ENCODE data around the gene ZSCAN18.

DNA sequence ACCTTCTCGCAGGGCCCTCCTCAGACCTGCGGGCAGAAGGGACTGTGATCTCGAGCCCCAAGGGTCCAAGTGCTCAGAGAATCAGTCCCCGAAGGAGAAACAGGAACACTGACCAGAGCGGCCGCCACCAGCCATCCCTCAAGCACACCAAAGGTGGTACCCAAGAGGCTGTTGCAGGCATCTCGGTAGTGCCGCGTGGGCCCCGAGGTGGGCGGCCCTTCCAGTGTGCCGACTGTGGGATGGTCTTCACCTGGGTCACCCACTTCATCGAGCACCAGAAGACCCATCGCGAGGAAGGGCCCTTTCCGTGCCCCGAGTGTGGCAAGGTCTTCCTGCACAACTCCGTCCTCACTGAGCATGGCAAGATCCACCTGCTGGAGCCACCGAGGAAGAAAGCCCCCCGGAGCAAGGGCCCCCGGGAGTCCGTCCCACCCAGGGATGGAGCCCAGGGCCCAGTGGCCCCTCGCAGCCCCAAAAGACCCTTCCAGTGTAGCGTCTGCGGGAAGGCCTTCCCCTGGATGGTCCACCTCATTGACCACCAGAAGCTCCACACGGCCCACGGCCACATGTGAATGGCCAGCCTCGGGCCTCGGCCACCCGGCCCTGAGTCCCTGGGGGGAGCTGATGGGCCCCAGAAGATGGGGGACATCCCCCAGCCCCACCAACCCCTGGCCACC, 44.4 kb downstream of the ZSCAN18 start:
- TF ChIP-seq EP300 (conservative IDR thresholded peaks at IDR 0.05; ENCODE audit: poor library complexity, severe bottlenecking) (no peak), POLR2AphosphoS5 (IDR thresholded peaks at IDR 0.05) (no peak), MXI1 (conservative IDR thresholded peaks at IDR 0.05; ENCODE audit: poor library complexity, severe bottlenecking) (no peak), TAF1 (IDR thresholded peaks at IDR 0.05; ENCODE audit: low read depth) (no peak), EZH2 (IDR thresholded peaks at IDR 0.05; ENCODE audit: borderline replicate concordance, insufficient read depth, low read length, poor library complexity, severe bottlenecking) (no peak), RAD21 (conservative IDR thresholded peaks at IDR 0.05) (no peak), SMC3 (conservative IDR thresholded peaks at IDR 0.05; ENCODE audit: poor library complexity) (no peak)
- TF ChIP-seq, protein P1, sequence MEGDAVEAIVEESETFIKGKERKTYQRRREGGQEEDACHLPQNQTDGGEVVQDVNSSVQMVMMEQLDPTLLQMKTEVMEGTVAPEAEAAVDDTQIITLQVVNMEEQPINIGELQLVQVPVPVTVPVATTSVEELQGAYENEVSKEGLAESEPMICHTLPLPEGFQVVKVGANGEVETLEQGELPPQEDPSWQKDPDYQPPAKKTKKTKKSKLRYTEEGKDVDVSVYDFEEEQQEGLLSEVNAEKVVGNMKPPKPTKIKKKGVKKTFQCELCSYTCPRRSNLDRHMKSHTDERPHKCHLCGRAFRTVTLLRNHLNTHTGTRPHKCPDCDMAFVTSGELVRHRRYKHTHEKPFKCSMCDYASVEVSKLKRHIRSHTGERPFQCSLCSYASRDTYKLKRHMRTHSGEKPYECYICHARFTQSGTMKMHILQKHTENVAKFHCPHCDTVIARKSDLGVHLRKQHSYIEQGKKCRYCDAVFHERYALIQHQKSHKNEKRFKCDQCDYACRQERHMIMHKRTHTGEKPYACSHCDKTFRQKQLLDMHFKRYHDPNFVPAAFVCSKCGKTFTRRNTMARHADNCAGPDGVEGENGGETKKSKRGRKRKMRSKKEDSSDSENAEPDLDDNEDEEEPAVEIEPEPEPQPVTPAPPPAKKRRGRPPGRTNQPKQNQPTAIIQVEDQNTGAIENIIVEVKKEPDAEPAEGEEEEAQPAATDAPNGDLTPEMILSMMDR (IDR thresholded peaks at IDR 0.05; ENCODE audit: poor library complexity, severe bottlenecking): no peak
- TF ChIP-seq, protein P2, sequence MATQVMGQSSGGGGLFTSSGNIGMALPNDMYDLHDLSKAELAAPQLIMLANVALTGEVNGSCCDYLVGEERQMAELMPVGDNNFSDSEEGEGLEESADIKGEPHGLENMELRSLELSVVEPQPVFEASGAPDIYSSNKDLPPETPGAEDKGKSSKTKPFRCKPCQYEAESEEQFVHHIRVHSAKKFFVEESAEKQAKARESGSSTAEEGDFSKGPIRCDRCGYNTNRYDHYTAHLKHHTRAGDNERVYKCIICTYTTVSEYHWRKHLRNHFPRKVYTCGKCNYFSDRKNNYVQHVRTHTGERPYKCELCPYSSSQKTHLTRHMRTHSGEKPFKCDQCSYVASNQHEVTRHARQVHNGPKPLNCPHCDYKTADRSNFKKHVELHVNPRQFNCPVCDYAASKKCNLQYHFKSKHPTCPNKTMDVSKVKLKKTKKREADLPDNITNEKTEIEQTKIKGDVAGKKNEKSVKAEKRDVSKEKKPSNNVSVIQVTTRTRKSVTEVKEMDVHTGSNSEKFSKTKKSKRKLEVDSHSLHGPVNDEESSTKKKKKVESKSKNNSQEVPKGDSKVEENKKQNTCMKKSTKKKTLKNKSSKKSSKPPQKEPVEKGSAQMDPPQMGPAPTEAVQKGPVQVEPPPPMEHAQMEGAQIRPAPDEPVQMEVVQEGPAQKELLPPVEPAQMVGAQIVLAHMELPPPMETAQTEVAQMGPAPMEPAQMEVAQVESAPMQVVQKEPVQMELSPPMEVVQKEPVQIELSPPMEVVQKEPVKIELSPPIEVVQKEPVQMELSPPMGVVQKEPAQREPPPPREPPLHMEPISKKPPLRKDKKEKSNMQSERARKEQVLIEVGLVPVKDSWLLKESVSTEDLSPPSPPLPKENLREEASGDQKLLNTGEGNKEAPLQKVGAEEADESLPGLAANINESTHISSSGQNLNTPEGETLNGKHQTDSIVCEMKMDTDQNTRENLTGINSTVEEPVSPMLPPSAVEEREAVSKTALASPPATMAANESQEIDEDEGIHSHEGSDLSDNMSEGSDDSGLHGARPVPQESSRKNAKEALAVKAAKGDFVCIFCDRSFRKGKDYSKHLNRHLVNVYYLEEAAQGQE (IDR thresholded peaks at IDR 0.05; ENCODE audit: borderline replicate concordance): no peak

All from neural cell (in vitro differentiated cells).